ENCODE data around the gene CREB3L4. TPM values are rescaled to one million over a fixed set of nuclear protein-coding genes. Genes with fewer than 3 reads are reported as not detected.
A peak's percentile ranks its signal among the peaks of the same experiment; 100 is the strongest.
"Not testable (repeated sequence)": the region's sequence is repeated elsewhere in the genome, so short reads cannot be mapped to it uniquely, and the experiment has no call there.

Gene CREB3L4
- total RNA-seq, 1 experiment from 2014 or later, result 9.0 TPM

- no peak for TF ChIP-seq CTCF (IDR thresholded peaks at IDR 0.05; ENCODE audit: insufficient read depth in 1 of 2, low read depth in 1 of 2, low read length in 1 of 2, severe bottlenecking in 1 of 2, unreplicated experiment in 1 of 2)
- CTCF ChIA-PET, result interaction anchor here (0.6 to 0.7 kb wide), 2 partner anchors 316 to 883 kb away, joined by 3 to 5 read pairs; no protein-coding TSS in a partner anchor
- Mint-ChIP-seq H3K36me3 (ENCODE audit: insufficient read depth, unreplicated experiment) (peaks cover 69% of the 10 kb centered on the region), H3K9me3 (ENCODE audit: unreplicated experiment) (peaks cover 15% of the 10 kb centered on the region), H3K27me3 (ENCODE audit: insufficient read depth, unreplicated experiment) (peaks cover 3% of the 10 kb centered on the region), H3K4me1 (ENCODE audit: low read depth, unreplicated experiment) (peaks cover 27% of the 10 kb centered on the region), H3K27ac (ENCODE audit: unreplicated experiment) (peak overlapping the region; percentile 47), H3K4me3 (ENCODE audit: unreplicated experiment) (peak overlapping the region; percentile 25)
- Histone ChIP-seq H3K9me3 (no peaks in the 10 kb centered on the region), H3K4me1 (peaks cover 8% of the 10 kb centered on the region), H3K27me3 (replicated peaks; ENCODE audit: control insufficient read depth, insufficient read depth, low read length) (no peaks in the 10 kb centered on the region), H3K4me3 (ENCODE audit: low read depth, low read length) (no peak overlapping the region), H3K36me3 (ENCODE audit: control insufficient read depth, insufficient read depth, low read length) (peaks cover 4% of the 10 kb centered on the region)
- no TSS peak for BruUV-seq (replicated peaks)
- POLR2A ChIA-PET, result interaction anchor here (0.6 to 0.7 kb wide), 3 partner anchors 9 to 982 kb away, joined by 3 to 5 read pairs (median 4); partner anchors contain the start of gene RAB13
- intact Hi-C loops (cut with micrococcal nuclease; ENCODE audit: unreplicated experiment), result no loop called here
- DNase-seq, result no peak
Observed at GRCh38 chr1:153995202-153995601, 27.5 kb downstream of the CREB3L4 start.

DNA sequence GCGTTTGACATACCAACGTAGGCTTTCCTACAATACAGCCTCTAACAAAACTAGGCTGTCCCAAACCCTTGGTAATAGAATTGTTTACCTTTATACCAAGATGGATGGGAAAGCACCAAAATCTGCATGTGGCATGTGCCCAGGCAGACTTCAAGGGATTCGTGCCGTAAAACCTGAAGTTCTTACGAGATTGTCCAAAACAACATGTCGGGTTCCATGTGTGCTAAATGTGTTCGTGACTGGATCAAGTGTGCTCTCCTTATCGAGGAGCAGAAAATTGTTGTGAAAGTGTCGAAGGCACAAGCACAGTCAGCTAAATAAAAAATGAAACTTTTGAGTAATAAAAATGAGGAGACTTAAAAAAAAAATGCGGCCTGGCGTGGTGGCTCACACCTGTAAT, 27.9 kb downstream of the CREB3L4 start:
- Mint-ChIP-seq H3K27ac (ENCODE audit: unreplicated experiment) (peak overlapping the region; percentile 47), H3K4me1 (ENCODE audit: low read depth, unreplicated experiment) (peaks cover 23% of the 10 kb centered on the region), H3K9me3 (ENCODE audit: unreplicated experiment) (peaks cover 10% of the 10 kb centered on the region), H3K27me3 (ENCODE audit: insufficient read depth, unreplicated experiment) (peaks cover under 1% of the 10 kb centered on the region), H3K36me3 (ENCODE audit: insufficient read depth, unreplicated experiment) (peaks cover 65% of the 10 kb centered on the region), H3K4me3 (ENCODE audit: unreplicated experiment) (peak overlapping the region; percentile 25)
- no TSS peak for BruUV-seq (replicated peaks)
- DNase-seq, result no peak
- Histone ChIP-seq H3K36me3 (ENCODE audit: control insufficient read depth, insufficient read depth, low read length) (peaks cover 4% of the 10 kb centered on the region), H3K4me1 (peaks cover 11% of the 10 kb centered on the region), H3K27me3 (replicated peaks; ENCODE audit: control insufficient read depth, insufficient read depth, low read length) (no peaks in the 10 kb centered on the region), H3K9me3 (no peaks in the 10 kb centered on the region), H3K4me3 (ENCODE audit: low read depth, low read length) (no peak overlapping the region)
- ChIA-PET POLR2A (interaction anchor here (0.7 kb wide), 1 partner anchor 9 kb away, joined by 4 read pairs; the partner anchor contains the start of gene RAB13), CTCF (no interaction called here)
- no peak for TF ChIP-seq CTCF (IDR thresholded peaks at IDR 0.05; ENCODE audit: insufficient read depth in 1 of 2, low read depth in 1 of 2, low read length in 1 of 2, severe bottlenecking in 1 of 2, unreplicated experiment in 1 of 2)
- intact Hi-C loops (cut with micrococcal nuclease; ENCODE audit: unreplicated experiment), result no loop called here

DNA sequence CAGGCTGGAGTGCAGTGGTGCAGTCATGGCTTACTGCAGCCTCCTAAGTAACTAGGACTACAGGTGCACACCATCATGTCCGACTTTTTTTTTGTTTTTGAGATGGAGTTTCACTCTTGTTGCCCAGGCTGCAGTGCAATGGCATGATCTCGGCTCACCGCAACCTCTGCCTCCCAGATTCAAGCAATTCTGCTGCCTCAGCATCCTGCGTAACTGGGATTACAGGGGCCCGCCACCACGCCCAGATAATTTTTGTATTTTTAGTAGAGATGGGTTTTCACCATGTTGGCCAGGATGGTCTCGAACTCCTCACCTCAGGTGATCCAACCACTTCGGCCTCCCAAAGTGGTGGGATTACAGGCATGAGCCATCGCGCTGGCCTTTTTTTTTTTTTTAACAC, 29.2 kb downstream of the CREB3L4 start:
- H3K4me3 ChIP-seq (ENCODE audit: low read depth, low read length); H3K27me3 ChIP-seq (replicated peaks; ENCODE audit: control insufficient read depth, insufficient read depth, low read length); H3K4me3 Mint-ChIP-seq (ENCODE audit: unreplicated experiment); BruUV-seq (replicated peaks); DNase-seq; intact Hi-C loops (cut with micrococcal nuclease; ENCODE audit: unreplicated experiment); H3K36me3 ChIP-seq (ENCODE audit: control insufficient read depth, insufficient read depth, low read length); H3K9me3 ChIP-seq; H3K9me3 Mint-ChIP-seq (ENCODE audit: unreplicated experiment); H3K27ac Mint-ChIP-seq (ENCODE audit: unreplicated experiment); H3K27me3 Mint-ChIP-seq (ENCODE audit: insufficient read depth, unreplicated experiment); CTCF ChIA-PET: not testable (repeated sequence)
- Mint-ChIP-seq H3K4me1 (ENCODE audit: low read depth, unreplicated experiment) (peaks cover 21% of the 10 kb centered on the region), H3K36me3 (ENCODE audit: insufficient read depth, unreplicated experiment) (peaks cover 59% of the 10 kb centered on the region)
- peaks cover 20% of the 10 kb centered on the region for H3K4me1 ChIP-seq
- POLR2A ChIA-PET, result interaction anchor here (0.7 kb wide), 1 partner anchor 184 kb away, joined by 7 read pairs; no protein-coding TSS in a partner anchor
